ENCODE measurements around the gene CD300LB. TPM values are rescaled to one million over a fixed set of nuclear protein-coding genes. Genes with fewer than 3 reads are reported as not detected.

Gene CD300LB
- total RNA-seq, 1 experiment from 2014 or later, result not detected

Other genes with a start within 250 kb of the CD300LB start
- not detected in 2 replicates for gene KIF19, start 205.2 kb downstream of the CD300LB start, total RNA-seq (2014; rRNA removed; shearing (Covaris generic))
- gene BTBD17, start 169.6 kb downstream of the CD300LB start, total RNA-seq (2014; rRNA removed; shearing (Covaris generic)), result not detected in 2 replicates
- gene GPR142, start 164.0 kb downstream of the CD300LB start, total RNA-seq (2014; rRNA removed; shearing (Covaris generic)), result not detected in 2 replicates
- 9.0 and 10.4 TPM in 2 replicates for gene GPRC5C, start 99.4 kb downstream of the CD300LB start, total RNA-seq (2014; rRNA removed; shearing (Covaris generic))
- gene CD300A, start 64.8 kb downstream of the CD300LB start, total RNA-seq (2014; rRNA removed; shearing (Covaris generic)), result not detected in 2 replicates
- gene CD300C, start 14.6 kb upstream of the CD300LB start, total RNA-seq (2014; rRNA removed; shearing (Covaris generic)), result 0.10 and 0.26 TPM in 2 replicates
- not detected in 2 replicates for gene CD300H, start 36.0 kb upstream of the CD300LB start, total RNA-seq (2014; rRNA removed; shearing (Covaris generic))
- not detected in 2 replicates for gene CD300LD, start 60.8 kb upstream of the CD300LB start, total RNA-seq (2014; rRNA removed; shearing (Covaris generic))
- gene CD300E, start 92.3 kb upstream of the CD300LB start, total RNA-seq (2014; rRNA removed; shearing (Covaris generic)), result not detected in 2 replicates
- gene CD300LF, start 181.4 kb upstream of the CD300LB start, total RNA-seq (2014; rRNA removed; shearing (Covaris generic)), result not detected in 2 replicates
- 0.12 and 0.17 TPM in 2 replicates for gene RAB37, start 205.8 kb upstream of the CD300LB start, total RNA-seq (2014; rRNA removed; shearing (Covaris generic))
- gene NHERF1, start 217.2 kb upstream of the CD300LB start, total RNA-seq (2014; rRNA removed; shearing (Covaris generic)), result 21.3 and 27.3 TPM in 2 replicates
- 27.9 and 33.8 TPM in 2 replicates for gene NAT9, start 244.9 kb upstream of the CD300LB start, total RNA-seq (2014; rRNA removed; shearing (Covaris generic))

Measured in NCI-H460 (cell line).